GM10248 (cell line): Measurements from ENCODE around the gene CHST12.
A peak's percentile ranks its signal among the peaks of the same experiment; 100 is the strongest.

ENCODE experiments used
- CTCF ChIA-PET: fragments of 300-600 bp; sonication (Branson Sonifier 250); formaldehyde crosslinking; extraction: SDS; loops from one replicate; lab custom pipeline; 2021; ENCODE audit warnings: antibody characterized with exemption; lab: Yijun Ruan, JAX
- POLR2A ChIA-PET: fragments of 350-650 bp; sonication (Branson Sonifier 250); formaldehyde crosslinking; extraction: SDS; loops from one replicate; lab custom pipeline; 2020; ENCODE audit warnings: antibody characterized with exemption; lab: Yijun Ruan, JAX
- DNase-seq: peaks from one replicate; pipeline ENCODE4 v3.0.0; 2012; ENCODE audit errors: extremely low spot score
- TF ChIP-seq, protein P1 (sequence below): IDR thresholded peaks from 2 replicates; pipeline ENCODE4 v1.5.1; 2012; ENCODE audit warnings: mild to moderate bottlenecking, low read depth; ENCODE audit errors: extremely low read depth, missing control alignments, control extremely low read depth

CHST12 gene

DNA sequence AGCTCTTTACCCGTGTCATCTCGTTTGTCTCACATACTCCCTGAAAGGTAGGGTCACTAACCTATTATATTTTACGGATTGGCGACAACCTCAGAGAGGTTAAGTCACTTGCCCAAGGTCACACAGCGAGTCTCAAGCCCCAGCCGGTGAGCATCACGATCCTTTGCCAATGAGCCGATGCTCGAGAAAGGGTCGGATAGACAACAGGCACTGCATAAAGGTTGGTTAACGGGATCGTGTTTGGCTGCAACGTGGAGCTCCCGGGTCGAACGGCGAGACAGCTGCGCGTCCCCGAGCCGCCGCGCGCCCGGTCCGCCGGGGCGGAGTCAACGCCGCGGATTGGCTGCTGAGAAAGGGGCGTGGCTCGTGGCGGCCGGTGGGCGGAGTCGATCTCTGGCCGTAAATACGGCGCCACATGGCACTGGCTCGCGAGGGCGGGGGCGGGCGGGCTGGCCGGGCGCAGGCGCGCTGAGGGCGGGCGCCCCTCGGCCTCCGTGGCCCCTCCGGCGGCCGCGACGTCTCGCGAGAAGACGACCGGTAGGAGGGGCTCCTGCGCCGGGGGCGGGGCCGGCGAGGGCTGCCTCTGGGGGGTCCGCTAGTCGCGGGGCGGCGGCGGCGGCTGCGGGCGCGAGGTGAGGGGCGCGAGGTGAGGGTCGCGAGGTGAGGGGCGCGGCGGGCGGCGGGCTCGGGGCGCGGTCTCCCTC lies at the start of gene CHST12:
Gene CHST12, plus strand, starts transcription at position 598 of the 704 bp plus-strand sequence. CDS start 29,029 bp downstream, outside the sequence.
- TF ChIP-seq, protein P1, sequence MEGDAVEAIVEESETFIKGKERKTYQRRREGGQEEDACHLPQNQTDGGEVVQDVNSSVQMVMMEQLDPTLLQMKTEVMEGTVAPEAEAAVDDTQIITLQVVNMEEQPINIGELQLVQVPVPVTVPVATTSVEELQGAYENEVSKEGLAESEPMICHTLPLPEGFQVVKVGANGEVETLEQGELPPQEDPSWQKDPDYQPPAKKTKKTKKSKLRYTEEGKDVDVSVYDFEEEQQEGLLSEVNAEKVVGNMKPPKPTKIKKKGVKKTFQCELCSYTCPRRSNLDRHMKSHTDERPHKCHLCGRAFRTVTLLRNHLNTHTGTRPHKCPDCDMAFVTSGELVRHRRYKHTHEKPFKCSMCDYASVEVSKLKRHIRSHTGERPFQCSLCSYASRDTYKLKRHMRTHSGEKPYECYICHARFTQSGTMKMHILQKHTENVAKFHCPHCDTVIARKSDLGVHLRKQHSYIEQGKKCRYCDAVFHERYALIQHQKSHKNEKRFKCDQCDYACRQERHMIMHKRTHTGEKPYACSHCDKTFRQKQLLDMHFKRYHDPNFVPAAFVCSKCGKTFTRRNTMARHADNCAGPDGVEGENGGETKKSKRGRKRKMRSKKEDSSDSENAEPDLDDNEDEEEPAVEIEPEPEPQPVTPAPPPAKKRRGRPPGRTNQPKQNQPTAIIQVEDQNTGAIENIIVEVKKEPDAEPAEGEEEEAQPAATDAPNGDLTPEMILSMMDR: no peak
- POLR2A ChIA-PET: interaction anchor here (0.7 kb wide), 1 partner anchor 598 kb away, joined by 4 read pairs; no protein-coding TSS in a partner anchor
- CTCF ChIA-PET: interaction anchor here (1.9 kb wide), 1 partner anchor 307 kb away, joined by 4 read pairs; no protein-coding TSS in a partner anchor
- DNase-seq: peak; percentile 99

DNA sequence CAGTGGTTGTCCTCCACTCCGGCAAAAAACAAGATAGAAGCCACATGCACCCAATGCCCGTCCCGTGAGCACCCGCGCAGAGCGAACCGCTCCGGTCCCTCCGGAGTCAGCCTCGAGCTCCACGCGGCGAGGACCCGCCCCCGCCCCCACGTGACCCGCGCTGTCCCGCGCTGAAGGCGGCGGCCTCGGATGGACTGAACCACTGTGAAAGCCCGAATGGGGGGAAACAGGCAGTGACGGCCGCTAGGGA lies 49.5 kb upstream of the CHST12 start:
- TF ChIP-seq, protein P1: no peak
- DNase-seq: peak; percentile 95
- ChIA-PET POLR2A (interaction anchor here (1.0 kb wide), 1 partner anchor 119 kb away, joined by 4 read pairs; no protein-coding TSS in a partner anchor), CTCF (interaction anchor here (0.9 kb wide), 1 partner anchor 145 kb away, joined by 3 read pairs; no protein-coding TSS in a partner anchor)

GRCh38 chr7:2354186-2354938 lies 49.0 kb upstream of the CHST12 start, which contains the start of gene EIF3B:
EIF3B (plus strand) TSS chr7:2354827; CDS start chr7:2354922, 95 bp downstream.
- TF ChIP-seq, protein P1: no peak
- ChIA-PET CTCF (interaction anchor here (0.9 to 1.6 kb wide), 3 partner anchors 15 to 145 kb away, joined by 3 to 6 read pairs (median 3); no protein-coding TSS in a partner anchor), POLR2A (interaction anchor here (1.0 kb wide), 1 partner anchor 120 kb away, joined by 4 read pairs; no protein-coding TSS in a partner anchor)
- DNase-seq: peak; percentile 95

- no peak for DNase-seq
- ChIA-PET CTCF (interaction anchor here (1.1 to 1.6 kb wide), 4 partner anchors 10 to 114 kb away, joined by 3 to 11 read pairs (median 4); no protein-coding TSS in a partner anchor), POLR2A (no interaction called here)
- TF ChIP-seq, protein P1: no peak
Measured at GRCh38 chr7:2354939-2355704, 48.3 kb upstream of the CHST12 start.

DNA sequence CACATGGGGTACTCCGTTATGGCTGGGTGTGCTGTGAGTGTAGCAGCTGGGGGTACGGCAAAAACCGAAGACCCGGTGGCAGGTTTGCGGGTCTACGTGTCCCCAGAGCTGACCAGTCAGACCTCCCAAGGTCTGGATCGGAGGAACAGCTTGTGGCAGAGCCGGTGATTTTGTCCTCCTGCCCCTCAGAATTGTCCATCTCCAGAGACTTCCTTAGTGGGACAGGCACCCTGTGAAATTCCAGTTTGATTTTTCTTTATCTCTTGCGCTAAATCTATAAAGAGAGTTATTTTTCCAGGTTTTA lies 47.8 kb upstream of the CHST12 start:
- ChIA-PET POLR2A (no interaction called here), CTCF (interaction anchor here (1.1 to 1.6 kb wide), 4 partner anchors 9 to 113 kb away, joined by 3 to 11 read pairs (median 4); no protein-coding TSS in a partner anchor)
- TF ChIP-seq, protein P1: no peak
- DNase-seq: no peak

GRCh38 chr7:2357165-2357564 lies 46.2 kb upstream of the CHST12 start:
- ChIA-PET POLR2A (no interaction called here), CTCF (interaction anchor here (1.0 kb wide), 2 partner anchors 9 kb away, joined by 4 to 6 read pairs; no protein-coding TSS in a partner anchor)
- TF ChIP-seq, protein P1: no peak
- DNase-seq: no peak
